Stomach (tissue), 9 donors: ENCODE measurements around the gene TLR9. TPM values are rescaled to one million over a fixed set of nuclear protein-coding genes. Genes with fewer than 3 reads are reported as not detected.

Experiments used
- DNase-seq, 2 donors: peaks; one replicate each; pipeline versions ENCODE4 v3.0.0 to v3.0.0-alpha.2; 2013 to 2019
- H3K27ac ChIP-seq, 5 donors: fragments of 200-600 bp in 4 of 5; sonication (generic) in 4 of 5; one replicate each; pipeline ENCODE4 v1.5.1; 2013 to 2019; ENCODE audit warnings: mild to moderate bottlenecking in 1 of 5, moderate library complexity in 1 of 5
- H3K27me3 ChIP-seq, 3 donors: fragments of 200-600 bp; sonication (generic); one replicate each; pipeline ENCODE4 v1.5.1; 2017 to 2019; ENCODE audit warnings: mixed run types in 1 of 3
- H3K36me3 ChIP-seq, 4 donors: fragments of 200-600 bp; sonication (generic); 1 replicate in 3 of 4; 2 replicates in 1 of 4; pipeline ENCODE4 v1.5.1; 2016 to 2019
- H3K4me1 ChIP-seq, 4 donors: fragments of 200-600 bp; sonication (generic); one replicate each; pipeline ENCODE4 v1.5.1; 2016 to 2019
- H3K4me3 ChIP-seq, 4 donors: fragments of 200-600 bp; sonication (generic) in 3 of 4; one replicate each; pipeline ENCODE4 v1.5.1; 2016 to 2019; ENCODE audit warnings: mild to moderate bottlenecking in 1 of 4
- H3K9me3 ChIP-seq, 4 donors: fragments of 200-600 bp; sonication (generic); one replicate each; pipeline ENCODE4 v1.5.1; 2016 to 2019
- CTCF ChIP-seq, 7 experiments: fragments of 450-650 bp in 4 of 7; fragments of 200-600 bp in 3 of 7; sonication (generic) in 3 of 7; IDR thresholded peaks; one replicate each; pipeline ENCODE4 v1.5.1; 2016 to 2019; ENCODE audit warnings: antibody characterized with exemption in 7 of 7, control low read depth in 2 of 7, mild to moderate bottlenecking in 1 of 7
- EP300 ChIP-seq: sonication (generic); formaldehyde crosslinking; IDR thresholded peaks from one replicate; pipeline ENCODE4 v1.6.1; 2017; ENCODE audit warnings: antibody characterized with exemption
- POLR2A ChIP-seq, 4 donors: fragments of 450-650 bp; IDR thresholded peaks; one replicate each; pipeline ENCODE4 v1.6.1; 2016; ENCODE audit warnings: antibody characterized with exemption in 4 of 4, control low read depth in 2 of 4, mild to moderate bottlenecking in 1 of 4, moderate library complexity in 1 of 4
- POLR2AphosphoS5 ChIP-seq, 3 donors: sonication (generic); formaldehyde crosslinking; IDR thresholded peaks; one replicate each; pipeline ENCODE4 v1.6.1; 2016; ENCODE audit warnings: antibody characterized with exemption in 3 of 3
- WGBS, 5 donors: extraction: QIAGEN DNeasy Blood & Tissue Kit in 3 of 5; methylation state at CpG; one replicate each; pipeline versions ENCODE4 v1.1.5 to v1.1.7; 2013 to 2018; 5-methylcytosine and 5-hydroxymethylcytosine counted together
- intact Hi-C: fragments of 100-400 bp; cut with DNase I; formaldehyde crosslinking; loops from one replicate; pipeline ENCODE4 v1.15.1; 2023; ENCODE audit warnings: low total_unique reads
- polyA plus RNA-seq, 3 donors: library from polyadenylated mRNA; stranded (reverse); fragments of 200-250 nt; gene quantifications; one replicate each; pipeline ENCODE4 v1.2.3, GENCODE V29; 2013
- total RNA-seq, 5 donors: library from RNA; depleted of rRNA; stranded (reverse); fragments of >200 nt; gene quantifications; one replicate each; pipeline versions ENCODE4 v1.1.0 to v1.2.3, GENCODE V29; 2014 to 2016
- donor health status: healthy with polysubstance abuse.
- donor health status: Bipolar disorder and iron deficiency.
- donor health status: healthy.

TLR9 gene
- total and polyA plus RNA-seq, 8 donors, result 0.18 TPM; not detected in 7

GRCh38 chr3:52184690-52185089 is 40.8 kb downstream of the TLR9 start:
- no peaks in the 10 kb centered on the region for H3K27me3 ChIP-seq
- H3K9me3 ChIP-seq, result no peaks in the 10 kb centered on the region
- H3K27ac ChIP-seq, result peak overlapping the region in 1 of 5 donors; percentile 15
- 89 to 94% (median 90%) methylated on average over 7 to 8 of the region's 8 CpGs for WGBS, 5 donors
- intact Hi-C loops, result no loop called here
- TF ChIP-seq POLR2AphosphoS5 (IDR thresholded peaks at IDR 0.05) (no peak), CTCF (IDR thresholded peaks at IDR 0.05) (no peak), POLR2A (IDR thresholded peaks at IDR 0.05) (no peak), EP300 (no peak)
- DNase-seq, result no peak
- H3K4me1 ChIP-seq, result peaks cover 6 to 14% (median 10%) of the 10 kb centered on the region in 4 donors
- no peak overlapping the region for H3K4me3 ChIP-seq
- no peaks in the 10 kb centered on the region for H3K36me3 ChIP-seq

- intact Hi-C loops, result no loop called here
- TF ChIP-seq POLR2A (IDR thresholded peaks at IDR 0.05) (no peak), EP300 (no peak), CTCF (IDR thresholded peaks at IDR 0.05) (no peak), POLR2AphosphoS5 (IDR thresholded peaks at IDR 0.05) (no peak)
- 65 to 75% (median 69%) methylated on average over 7 of the region's 7 CpGs for WGBS, 5 donors
- DNase-seq, result peak in 1 of 2 donors; percentile 40
- H3K4me1 ChIP-seq, result peaks cover 0 to 7% (median 3%) of the 10 kb centered on the region in 4 donors
- H3K27ac ChIP-seq, result peak overlapping the region in 1 of 5 donors; percentile 15
- no peaks in the 10 kb centered on the region for H3K9me3 ChIP-seq
- no peak overlapping the region for H3K4me3 ChIP-seq
- H3K27me3 ChIP-seq, result no peaks in the 10 kb centered on the region
- no peaks in the 10 kb centered on the region for H3K36me3 ChIP-seq
Observed at GRCh38 chr3:52183786-52184445, 41.5 kb downstream of the TLR9 start.

GRCh38 chr3:52182691-52183090 is 42.8 kb downstream of the TLR9 start:
- H3K4me1 ChIP-seq, result peaks cover 0 to under 1% (median under 1%) of the 10 kb centered on the region in 4 donors
- no peak for TF ChIP-seq POLR2A (IDR thresholded peaks at IDR 0.05)
- TF ChIP-seq EP300, result no peak
- no peak for TF ChIP-seq POLR2AphosphoS5 (IDR thresholded peaks at IDR 0.05)
- TF ChIP-seq CTCF (IDR thresholded peaks at IDR 0.05), result no peak
- no peak overlapping the region for H3K4me3 ChIP-seq
- 83 to 93% (median 91%) methylated on average over 4 of the region's 4 CpGs for WGBS, 5 donors
- no peaks in the 10 kb centered on the region for H3K27me3 ChIP-seq
- intact Hi-C loops, result no loop called here
- no peaks in the 10 kb centered on the region for H3K36me3 ChIP-seq
- no peak for DNase-seq
- no peaks in the 10 kb centered on the region for H3K9me3 ChIP-seq
- H3K27ac ChIP-seq, result peak overlapping the region in 1 of 5 donors; percentile 20

GRCh38 chr3:52182196-52182595 is 43.2 kb downstream of the TLR9 start:
- peak overlapping the region in 1 of 5 donors; percentile 20 for H3K27ac ChIP-seq
- intact Hi-C loops, result no loop called here

More at GRCh38 chr3:52182196-52182595, 43.2 kb downstream of the TLR9 start:
- TF ChIP-seq CTCF (IDR thresholded peaks at IDR 0.05) (no peak), EP300 (no peak), POLR2A (IDR thresholded peaks at IDR 0.05) (no peak), POLR2AphosphoS5 (IDR thresholded peaks at IDR 0.05) (no peak)
- DNase-seq, result no peak
- Histone ChIP-seq H3K27me3 (no peaks in the 10 kb centered on the region), H3K4me1 (peaks cover 0 to 6% (median 4%) of the 10 kb centered on the region in 4 donors), H3K4me3 (no peak overlapping the region), H3K36me3 (no peaks in the 10 kb centered on the region), H3K9me3 (no peaks in the 10 kb centered on the region)
- WGBS, 5 donors, result 55 to 80% (median 71%) methylated on average over 1 to 5 of the region's 5 CpGs
